Thymus (tissue), 11 donors: ENCODE results near the gene CCDC141. TPM values are rescaled to one million over a fixed set of nuclear protein-coding genes. Genes with fewer than 3 reads are reported as not detected.
A peak's percentile ranks its signal among the peaks of the same experiment; 100 is the strongest.

ENCODE experiments used
- DNase-seq, 9 donors: peaks; one replicate each; pipeline ENCODE4 v3.0.0-alpha.2; 2013; ENCODE audit warnings: low spot score in 9 of 9, low read depth in 6 of 9, missing footprints in 1 of 9
- H3K27ac ChIP-seq, 2 donors: one replicate each; pipeline ENCODE4 v1.5.1; 2013; ENCODE audit warnings: control low read depth in 1 of 2, low read depth in 1 of 2, low read length in 1 of 2, mild to moderate bottlenecking in 1 of 2, moderate library complexity in 1 of 2
- H3K27me3 ChIP-seq, 2 donors: one replicate each; pipeline ENCODE4 v1.5.1; 2013; ENCODE audit warnings: low read length in 1 of 2; ENCODE audit not compliant: control insufficient read depth in 2 of 2, insufficient read depth in 1 of 2
- H3K36me3 ChIP-seq, 2 donors: one replicate each; pipeline ENCODE4 v1.5.1; 2013; ENCODE audit warnings: low read length in 1 of 2, mild to moderate bottlenecking in 1 of 2, moderate library complexity in 1 of 2; ENCODE audit not compliant: control insufficient read depth in 2 of 2, insufficient read depth in 2 of 2
- H3K4me1 ChIP-seq, 2 donors: one replicate each; pipeline ENCODE4 v1.5.1; 2013; ENCODE audit warnings: low read length in 2 of 2; ENCODE audit not compliant: control insufficient read depth in 2 of 2, insufficient read depth in 2 of 2
- H3K4me3 ChIP-seq, 2 donors: one replicate each; pipeline ENCODE4 v1.5.1; 2013; ENCODE audit warnings: low read length in 2 of 2, control low read depth in 1 of 2, mild to moderate bottlenecking in 1 of 2
- H3K9me3 ChIP-seq, 2 donors: one replicate each; pipeline ENCODE4 v1.5.1; 2013; ENCODE audit warnings: low read length in 1 of 2, mild to moderate bottlenecking in 1 of 2; ENCODE audit not compliant: control insufficient read depth in 2 of 2, insufficient read depth in 1 of 2
- WGBS: extraction: QIAGEN DNeasy Blood & Tissue Kit; methylation state at CpG from one replicate; pipeline ENCODE4 v1.1.7; 2013; 5-methylcytosine and 5-hydroxymethylcytosine counted together
- polyA plus RNA-seq: library from polyadenylated mRNA; stranded (reverse); fragments of 200-250 nt; gene quantifications from one replicate; pipeline ENCODE4 v1.2.3, GENCODE V29; 2013
- total RNA-seq: library from RNA; stranded (reverse); fragments of 120-200 nt; gene quantifications from one replicate; pipeline ENCODE4 v1.2.4, GENCODE V29; 2013
- donor health status: healthy.

CCDC141 gene
- total and polyA plus RNA-seq, 2 donors: 0.84 to 5.8 TPM

- H3K27ac ChIP-seq: no peak overlapping the region
- H3K27me3 ChIP-seq: no peaks in the 10 kb centered on the region
- DNase-seq: no peak
- no peak overlapping the region for H3K4me3 ChIP-seq
- H3K9me3 ChIP-seq: no peaks in the 10 kb centered on the region
- no peaks in the 10 kb centered on the region for H3K4me1 ChIP-seq
- 77% methylated on average over 3 of the region's 3 CpGs for WGBS
- no peaks in the 10 kb centered on the region for H3K36me3 ChIP-seq
Observed at GRCh38 chr2:178829299-178829960, 220.5 kb downstream of the CCDC141 start.

GRCh38 chr2:178828486-178828881 lies 221.5 kb downstream of the CCDC141 start:
- DNase-seq: no peak
- 83% methylated on average over 4 of the region's 4 CpGs for WGBS
- no peaks in the 10 kb centered on the region for H3K36me3 ChIP-seq

DNA sequence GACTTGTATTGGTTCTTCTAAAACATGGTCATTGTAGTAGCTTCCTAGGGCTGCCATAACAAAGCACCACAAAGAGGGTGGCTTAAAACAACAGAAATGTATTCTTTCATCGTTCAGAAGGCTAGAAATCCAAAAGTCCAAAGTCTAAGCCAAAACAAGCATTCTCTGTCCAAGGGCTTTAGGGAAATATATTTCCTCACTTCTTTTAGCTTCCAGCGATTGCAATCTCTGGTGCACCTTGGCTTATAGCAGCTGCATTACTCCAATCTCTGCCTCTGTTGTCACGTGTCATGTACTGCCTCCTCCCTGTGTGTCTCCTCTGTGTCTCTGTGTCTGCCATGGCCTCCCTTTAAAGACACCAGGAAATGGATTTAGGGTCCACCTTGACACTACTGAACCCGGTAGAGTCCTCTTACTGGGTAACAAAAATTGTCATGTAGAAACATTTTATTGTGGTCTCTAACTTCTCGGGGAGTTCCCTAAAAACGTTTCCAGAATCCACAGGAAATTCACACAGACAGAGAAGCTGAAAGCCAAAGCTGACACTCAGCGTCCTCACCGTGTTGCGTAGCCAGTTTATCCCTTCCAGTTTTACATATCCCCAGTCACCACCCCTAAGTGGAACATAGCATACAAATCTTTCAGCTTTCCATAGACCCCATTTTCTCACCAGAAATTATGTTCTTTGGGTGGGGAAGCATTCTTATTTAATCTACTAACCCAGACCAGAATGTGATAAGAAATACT lies 222.0 kb downstream of the CCDC141 start:
- no peak for DNase-seq
- H3K36me3 ChIP-seq: no peaks in the 10 kb centered on the region
- no peak overlapping the region for H3K4me3 ChIP-seq
- no peaks in the 10 kb centered on the region for H3K9me3 ChIP-seq
- no peak overlapping the region for H3K27ac ChIP-seq
- no peaks in the 10 kb centered on the region for H3K4me1 ChIP-seq
- no peaks in the 10 kb centered on the region for H3K27me3 ChIP-seq
- 88% methylated on average over 9 of the region's 9 CpGs for WGBS

More at GRCh38 chr2:178828486-178828881, 221.5 kb downstream of the CCDC141 start:
- Histone ChIP-seq H3K9me3 (no peaks in the 10 kb centered on the region), H3K4me3 (no peak overlapping the region), H3K27me3 (no peaks in the 10 kb centered on the region), H3K4me1 (no peaks in the 10 kb centered on the region), H3K27ac (no peak overlapping the region)

GRCh38 chr2:178827111-178827510 lies 222.8 kb downstream of the CCDC141 start:
- H3K4me3 ChIP-seq: no peak overlapping the region
- no peaks in the 10 kb centered on the region for H3K9me3 ChIP-seq
- no peak for DNase-seq
- H3K4me1 ChIP-seq: no peaks in the 10 kb centered on the region
- H3K27ac ChIP-seq: no peak overlapping the region
- H3K36me3 ChIP-seq: no peaks in the 10 kb centered on the region
- 90% methylated on average over 1 of the region's 1 CpG for WGBS
- no peaks in the 10 kb centered on the region for H3K27me3 ChIP-seq

DNA sequence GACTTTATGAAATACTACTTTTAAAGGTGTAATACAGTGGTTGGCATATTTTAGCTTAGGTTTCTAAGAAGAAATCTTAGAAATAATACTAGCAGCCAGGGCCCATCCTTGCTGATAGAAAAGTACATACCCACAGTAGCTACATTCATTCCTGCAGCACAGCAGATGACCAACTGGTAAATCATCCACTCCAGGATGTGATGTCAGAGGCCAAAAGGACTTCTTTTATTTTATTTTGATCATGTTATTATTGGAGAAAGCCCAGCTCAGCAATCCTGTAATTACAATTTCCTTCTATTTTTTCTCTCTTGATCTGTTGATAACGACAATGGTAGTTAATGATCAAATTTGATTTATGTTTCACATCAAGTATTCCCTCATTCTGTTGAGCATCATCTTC lies 224.8 kb downstream of the CCDC141 start:
- H3K9me3 ChIP-seq: no peaks in the 10 kb centered on the region
- no peaks in the 10 kb centered on the region for H3K36me3 ChIP-seq
- H3K4me3 ChIP-seq: no peak overlapping the region
- no peak overlapping the region for H3K27ac ChIP-seq
- H3K4me1 ChIP-seq: no peaks in the 10 kb centered on the region
- no peak for DNase-seq
- 39% methylated on average over 1 of the region's 1 CpG for WGBS
- H3K27me3 ChIP-seq: no peaks in the 10 kb centered on the region

DNA sequence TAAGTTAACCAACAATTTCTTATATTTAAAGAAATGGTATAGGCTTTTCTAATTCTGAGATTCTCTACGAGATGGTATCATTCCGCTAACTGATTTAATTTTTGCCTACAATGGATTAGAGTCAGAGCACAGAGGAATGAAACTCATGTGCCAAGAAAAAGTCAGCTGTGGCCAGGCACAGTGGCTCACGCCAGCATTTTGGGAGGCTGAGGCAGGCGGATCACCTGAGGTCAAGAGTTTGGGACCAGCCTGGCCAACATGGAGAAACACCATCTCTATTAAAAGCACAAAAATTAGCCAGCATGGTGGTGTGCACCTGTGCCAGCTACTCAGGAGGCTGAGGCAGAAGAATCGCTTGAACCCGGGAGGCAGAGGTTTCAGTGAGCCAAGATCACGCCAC lies 225.8 kb downstream of the CCDC141 start:
- no peak for DNase-seq
- Histone ChIP-seq H3K27ac (no peak overlapping the region), H3K4me1 (peaks cover 0 to 3% of the 10 kb centered on the region in 2 donors), H3K36me3 (no peaks in the 10 kb centered on the region), H3K9me3 (no peaks in the 10 kb centered on the region), H3K27me3 (no peaks in the 10 kb centered on the region), H3K4me3 (no peak overlapping the region)
- 96% methylated on average over 7 of the region's 7 CpGs for WGBS

DNA sequence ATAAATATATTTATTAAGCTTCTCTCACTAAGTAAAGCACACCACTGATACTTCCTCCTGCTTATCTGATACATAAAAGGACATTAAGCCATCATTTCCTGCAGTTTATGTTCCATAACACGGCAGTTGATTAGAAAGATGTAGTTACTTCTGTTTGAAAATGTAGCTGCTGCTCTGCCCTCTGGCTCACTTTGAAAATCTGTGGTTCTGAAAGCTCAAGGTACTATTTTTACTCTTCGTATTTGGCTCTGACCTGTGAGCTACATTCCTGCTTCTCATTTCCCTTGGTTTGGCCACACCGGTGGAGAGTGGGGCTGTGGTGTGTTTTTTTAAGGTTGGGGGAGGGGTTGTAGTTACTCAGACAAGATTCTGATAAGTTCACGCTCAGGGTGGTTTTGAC lies 229.9 kb downstream of the CCDC141 start:
- Histone ChIP-seq H3K4me3 (no peak overlapping the region), H3K9me3 (no peaks in the 10 kb centered on the region), H3K4me1 (peaks cover 0 to 3% of the 10 kb centered on the region in 2 donors), H3K27ac (no peak overlapping the region), H3K36me3 (no peaks in the 10 kb centered on the region), H3K27me3 (no peaks in the 10 kb centered on the region)
- DNase-seq: peak in 3 of 9 donors; percentile 11 to 36 (median 11)
- 8% methylated on average over 4 of the region's 4 CpGs for WGBS

GRCh38 chr2:178819147-178819875 lies 230.6 kb downstream of the CCDC141 start:
- WGBS: 99% methylated on average over 1 of the region's 1 CpG
- Histone ChIP-seq H3K4me1 (peaks cover 0 to 3% of the 10 kb centered on the region in 2 donors), H3K9me3 (no peaks in the 10 kb centered on the region), H3K36me3 (no peaks in the 10 kb centered on the region), H3K4me3 (no peak overlapping the region), H3K27me3 (no peaks in the 10 kb centered on the region), H3K27ac (no peak overlapping the region)
- DNase-seq: peak in 1 of 9 donors; percentile 16

GRCh38 chr2:178811901-178812300 lies 238.0 kb downstream of the CCDC141 start:
- H3K27me3 ChIP-seq: no peaks in the 10 kb centered on the region
- H3K4me3 ChIP-seq: no peak overlapping the region
- no peaks in the 10 kb centered on the region for H3K4me1 ChIP-seq
- no peak for DNase-seq
- H3K27ac ChIP-seq: no peak overlapping the region
- no peaks in the 10 kb centered on the region for H3K9me3 ChIP-seq
- 97% methylated on average over 2 of the region's 2 CpGs for WGBS
- no peaks in the 10 kb centered on the region for H3K36me3 ChIP-seq
